Panc1 (cell line): ENCODE results near the gene SLC25A13. TPM values are rescaled to one million over a fixed set of nuclear protein-coding genes. Genes with fewer than 3 reads are reported as not detected.

Experiments used
- ATAC-seq: fragments of 200-7000 bp; cut with Tn5 transposase; 2 replicates; pipeline ENCODE4 v1.9.1; 2020; ENCODE audit warnings: mild to moderate bottlenecking, moderate library complexity
- BruUV-seq: library from RNA; stranded (reverse); fragments of 400-500 nt; replicated peaks from 2 replicates; lab custom pipeline; 2021; lab: Mats Ljungman, UMichigan
- CTCF ChIA-PET: fragments of 300-600 bp; sonication (Branson Sonifier 250); formaldehyde crosslinking; loops from one replicate; lab custom pipeline; 2022; ENCODE audit warnings: antibody characterized with exemption; lab: Charles Lee
- POLR2A ChIA-PET: fragments of 300-600 bp; sonication (Branson Sonifier 250); formaldehyde crosslinking; loops from one replicate; lab custom pipeline; 2022; ENCODE audit warnings: antibody characterized with exemption; lab: Charles Lee
- DNase-seq: peaks from one replicate; pipeline ENCODE4 v3.0.0-alpha.2; 2010; ENCODE audit warnings: low read depth, low spot score
- H3K27ac ChIP-seq: 2 replicates; pipeline ENCODE4 v1.5.1; 2011; ENCODE audit warnings: mild to moderate bottlenecking, low read length, inconsistent platforms
- H3K27me3 ChIP-seq: fragments of 200-500 bp; sonication (Bioruptor generic); 2 replicates; pipeline ENCODE4 v1.6.0; 2014; ENCODE audit warnings: low read length, inconsistent platforms; ENCODE audit not compliant: control insufficient read depth, insufficient read depth
- H3K36me3 ChIP-seq: fragments of 200-500 bp; sonication (Bioruptor generic); 2 replicates; pipeline ENCODE4 v1.5.1; 2014; ENCODE audit warnings: inconsistent platforms, mild to moderate bottlenecking, low read length, moderate library complexity; ENCODE audit not compliant: control insufficient read depth, insufficient read depth
- H3K4me1 ChIP-seq: 2 replicates; pipeline ENCODE4 v1.5.1; 2011; ENCODE audit warnings: inconsistent platforms, mild to moderate bottlenecking, low read length, moderate library complexity; ENCODE audit not compliant: control insufficient read depth, insufficient read depth
- H3K4me3 ChIP-seq, 2 experiments: 2 replicates each; pipeline ENCODE4 v1.5.1; 2011 to 2012; ENCODE audit warnings: low read depth in 2 of 2, low read length in 2 of 2, mild to moderate bottlenecking in 2 of 2, inconsistent platforms in 1 of 2, moderate library complexity in 1 of 2
- H3K9me3 ChIP-seq: fragments of 200-500 bp; sonication (Bioruptor generic); 2 replicates; pipeline ENCODE4 v1.5.1; 2014; ENCODE audit warnings: low read depth, mild to moderate bottlenecking, inconsistent platforms, low read length, moderate library complexity; ENCODE audit not compliant: control insufficient read depth, insufficient read depth
- POLR2AphosphoS5 ChIP-seq: IDR thresholded peaks from 2 replicates; pipeline ENCODE4 v1.6.1; 2012; ENCODE audit warnings: mild to moderate bottlenecking, low read depth, low read length, moderate library complexity
- SIN3A ChIP-seq: IDR thresholded peaks from 2 replicates; pipeline ENCODE4 v1.6.1; 2012; ENCODE audit warnings: low read depth, mild to moderate bottlenecking, low read length, moderate library complexity, borderline replicate concordance; ENCODE audit not compliant: insufficient read depth
- TCF7L2 ChIP-seq: IDR thresholded peaks from 2 replicates; pipeline ENCODE4 v1.6.1; 2011; ENCODE audit warnings: mild to moderate bottlenecking, low read depth, low read length, inconsistent platforms
- in situ Hi-C: cut with HindIII; loops from 2 replicates; pipeline ENCODE4 v1.10.0; 2016; ENCODE audit warnings: low sequenced_read_pairs, low pct_unique_long_range_greater_than_20kb
- intact Hi-C: fragments of 100-400 bp; cut with micrococcal nuclease; formaldehyde crosslinking; loops from one replicate; pipeline ENCODE4 v1.10.0; 2022; ENCODE audit not compliant: unreplicated experiment
- total RNA-seq: library from RNA; stranded (reverse); gene quantifications from one replicate; pipeline ENCODE4 v1.2.1, GENCODE V29; 2021; ENCODE audit not compliant: unreplicated experiment
- TF ChIP-seq, protein P1 (sequence below): fragments of 450-650 bp; IDR thresholded peaks from 2 replicates; pipeline ENCODE4 v1.5.1; 2017; ENCODE audit warnings: mild to moderate bottlenecking
- TF ChIP-seq, protein P2 (sequence below), 2 experiments: IDR thresholded peaks; 2 replicates each; pipeline ENCODE4 v1.6.1; 2011 to 2012; ENCODE audit warnings: low read depth in 2 of 2, control low read depth in 1 of 2, low read length in 1 of 2, mild to moderate bottlenecking in 1 of 2, moderate library complexity in 1 of 2; ENCODE audit not compliant: insufficient read depth in 1 of 2

Gene SLC25A13
- total RNA-seq, 1 experiment from 2014 or later: 69.4 TPM

DNA sequence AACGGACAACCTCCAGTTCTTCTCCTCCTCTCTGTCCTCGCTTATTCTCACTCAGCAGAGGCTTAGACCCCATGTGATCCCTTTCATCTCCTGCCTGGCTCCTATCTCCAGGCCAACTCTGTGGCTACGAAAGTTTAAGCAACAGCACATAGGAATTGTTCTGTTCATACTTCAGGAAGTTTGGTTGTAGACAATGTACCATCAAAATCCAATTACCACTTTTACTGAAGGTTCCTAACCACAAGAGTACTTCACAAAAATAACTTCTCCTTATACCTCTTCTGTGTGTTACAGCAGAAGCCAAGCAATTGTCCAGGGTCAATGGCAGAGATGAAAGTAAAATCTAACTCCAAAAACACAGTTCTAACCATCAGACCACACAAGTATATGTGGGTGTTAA, 80.0 kb downstream of the SLC25A13 start:
- in situ Hi-C loops: no loop called here
- no peaks in the 10 kb centered on the region for H3K27me3 ChIP-seq
- BruUV-seq: no TSS peak
- H3K9me3 ChIP-seq: no peaks in the 10 kb centered on the region
- TF ChIP-seq, protein P1, sequence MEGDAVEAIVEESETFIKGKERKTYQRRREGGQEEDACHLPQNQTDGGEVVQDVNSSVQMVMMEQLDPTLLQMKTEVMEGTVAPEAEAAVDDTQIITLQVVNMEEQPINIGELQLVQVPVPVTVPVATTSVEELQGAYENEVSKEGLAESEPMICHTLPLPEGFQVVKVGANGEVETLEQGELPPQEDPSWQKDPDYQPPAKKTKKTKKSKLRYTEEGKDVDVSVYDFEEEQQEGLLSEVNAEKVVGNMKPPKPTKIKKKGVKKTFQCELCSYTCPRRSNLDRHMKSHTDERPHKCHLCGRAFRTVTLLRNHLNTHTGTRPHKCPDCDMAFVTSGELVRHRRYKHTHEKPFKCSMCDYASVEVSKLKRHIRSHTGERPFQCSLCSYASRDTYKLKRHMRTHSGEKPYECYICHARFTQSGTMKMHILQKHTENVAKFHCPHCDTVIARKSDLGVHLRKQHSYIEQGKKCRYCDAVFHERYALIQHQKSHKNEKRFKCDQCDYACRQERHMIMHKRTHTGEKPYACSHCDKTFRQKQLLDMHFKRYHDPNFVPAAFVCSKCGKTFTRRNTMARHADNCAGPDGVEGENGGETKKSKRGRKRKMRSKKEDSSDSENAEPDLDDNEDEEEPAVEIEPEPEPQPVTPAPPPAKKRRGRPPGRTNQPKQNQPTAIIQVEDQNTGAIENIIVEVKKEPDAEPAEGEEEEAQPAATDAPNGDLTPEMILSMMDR: no peak
- no peak for TF ChIP-seq POLR2AphosphoS5
- DNase-seq (no peak), ATAC-seq (no peak)
- intact Hi-C loops: no loop called here
- CTCF ChIA-PET: no interaction called here
- H3K36me3 ChIP-seq: no peaks in the 10 kb centered on the region
- POLR2A ChIA-PET: no interaction called here
- no peaks in the 10 kb centered on the region for H3K4me1 ChIP-seq
- H3K27ac ChIP-seq: no peak overlapping the region
- H3K4me3 ChIP-seq: no peak overlapping the region

DNA sequence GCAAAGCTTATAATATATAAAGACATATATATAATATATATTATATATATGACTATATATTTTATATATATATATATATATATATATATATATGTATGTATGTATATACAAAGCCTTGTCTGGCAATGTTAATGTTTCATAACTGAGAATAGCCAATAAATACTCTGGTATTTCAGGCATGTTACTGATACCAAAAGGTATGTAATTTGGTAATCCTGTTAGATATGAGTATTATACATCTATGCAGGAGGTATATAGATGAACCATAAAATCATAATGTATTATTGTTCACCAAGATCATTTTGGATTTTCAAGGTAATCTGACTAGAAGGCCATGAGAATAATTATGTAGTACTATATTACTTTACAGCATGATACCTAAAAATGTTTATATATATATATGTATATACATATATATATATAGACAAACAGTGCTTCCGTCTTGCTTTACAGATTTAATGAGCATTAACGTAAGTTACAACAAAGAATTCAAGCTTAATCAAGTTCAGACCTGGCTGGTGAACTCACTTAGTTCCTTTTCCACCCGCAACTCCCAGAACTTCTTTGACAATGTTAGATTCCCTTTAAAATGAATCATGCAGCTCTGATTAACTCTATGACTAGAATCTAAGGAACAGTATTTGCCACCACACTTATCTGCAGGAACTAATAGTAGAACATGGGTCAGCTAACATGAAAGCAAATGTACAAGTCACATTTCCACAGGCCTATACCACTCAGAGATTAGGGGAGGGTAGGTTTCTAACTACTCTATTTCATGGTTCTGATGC, 82.7 kb downstream of the SLC25A13 start:
- Histone ChIP-seq H3K27ac (no peak overlapping the region), H3K36me3 (no peaks in the 10 kb centered on the region), H3K9me3 (no peaks in the 10 kb centered on the region), H3K4me1 (no peaks in the 10 kb centered on the region), H3K27me3 (no peaks in the 10 kb centered on the region), H3K4me3 (no peak overlapping the region)
- intact Hi-C loops (no loop called here), in situ Hi-C loops (no loop called here)
- POLR2A ChIA-PET: no interaction called here
- no TSS peak for BruUV-seq
- TF ChIP-seq, protein P1: no peak
- no peak for TF ChIP-seq TCF7L2
- TF ChIP-seq, protein P2, sequence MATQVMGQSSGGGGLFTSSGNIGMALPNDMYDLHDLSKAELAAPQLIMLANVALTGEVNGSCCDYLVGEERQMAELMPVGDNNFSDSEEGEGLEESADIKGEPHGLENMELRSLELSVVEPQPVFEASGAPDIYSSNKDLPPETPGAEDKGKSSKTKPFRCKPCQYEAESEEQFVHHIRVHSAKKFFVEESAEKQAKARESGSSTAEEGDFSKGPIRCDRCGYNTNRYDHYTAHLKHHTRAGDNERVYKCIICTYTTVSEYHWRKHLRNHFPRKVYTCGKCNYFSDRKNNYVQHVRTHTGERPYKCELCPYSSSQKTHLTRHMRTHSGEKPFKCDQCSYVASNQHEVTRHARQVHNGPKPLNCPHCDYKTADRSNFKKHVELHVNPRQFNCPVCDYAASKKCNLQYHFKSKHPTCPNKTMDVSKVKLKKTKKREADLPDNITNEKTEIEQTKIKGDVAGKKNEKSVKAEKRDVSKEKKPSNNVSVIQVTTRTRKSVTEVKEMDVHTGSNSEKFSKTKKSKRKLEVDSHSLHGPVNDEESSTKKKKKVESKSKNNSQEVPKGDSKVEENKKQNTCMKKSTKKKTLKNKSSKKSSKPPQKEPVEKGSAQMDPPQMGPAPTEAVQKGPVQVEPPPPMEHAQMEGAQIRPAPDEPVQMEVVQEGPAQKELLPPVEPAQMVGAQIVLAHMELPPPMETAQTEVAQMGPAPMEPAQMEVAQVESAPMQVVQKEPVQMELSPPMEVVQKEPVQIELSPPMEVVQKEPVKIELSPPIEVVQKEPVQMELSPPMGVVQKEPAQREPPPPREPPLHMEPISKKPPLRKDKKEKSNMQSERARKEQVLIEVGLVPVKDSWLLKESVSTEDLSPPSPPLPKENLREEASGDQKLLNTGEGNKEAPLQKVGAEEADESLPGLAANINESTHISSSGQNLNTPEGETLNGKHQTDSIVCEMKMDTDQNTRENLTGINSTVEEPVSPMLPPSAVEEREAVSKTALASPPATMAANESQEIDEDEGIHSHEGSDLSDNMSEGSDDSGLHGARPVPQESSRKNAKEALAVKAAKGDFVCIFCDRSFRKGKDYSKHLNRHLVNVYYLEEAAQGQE (IDR thresholded peaks at IDR 0.05; ENCODE audit: insufficient read depth in 1 of 2, low read depth in 2 of 2, low read length in 1 of 2): no peak
- no peak for TF ChIP-seq POLR2AphosphoS5
- TF ChIP-seq SIN3A: no peak
- ATAC-seq (no peak), DNase-seq (no peak)
- CTCF ChIA-PET: no interaction called here
